NT2/D1 (cell line): ENCODE measurements around the gene C6.

Experiments used
- DNase-seq: peaks from one replicate; pipeline ENCODE4 v3.0.0-alpha.2; 2011; ENCODE audit warnings: low read depth, low spot score
- H3K27me3 ChIP-seq: 2 replicates; pipeline ENCODE4 v1.6.0; 2011; ENCODE audit warnings: mild to moderate bottlenecking; ENCODE audit not compliant: insufficient read length, insufficient read depth
- H3K36me3 ChIP-seq: 2 replicates; pipeline ENCODE4 v1.6.1; 2011; ENCODE audit warnings: mild to moderate bottlenecking, low read length, mixed read lengths; ENCODE audit not compliant: insufficient read depth, insufficient read length
- H3K4me1 ChIP-seq: 2 replicates; pipeline ENCODE4 v1.5.1; 2011; ENCODE audit not compliant: insufficient read depth, insufficient read length
- H3K4me3 ChIP-seq: 2 replicates; pipeline ENCODE4 v1.5.1; 2011; ENCODE audit warnings: low read depth; ENCODE audit not compliant: insufficient read length
- H3K9ac ChIP-seq: 2 replicates; pipeline ENCODE4 v1.6.0; 2011; ENCODE audit warnings: low read depth; ENCODE audit not compliant: insufficient read length
- H3K9me3 ChIP-seq: 2 replicates; pipeline ENCODE4 v1.5.1; 2011; ENCODE audit warnings: mild to moderate bottlenecking, low read length; ENCODE audit not compliant: insufficient read depth
- SUZ12 ChIP-seq: IDR thresholded peaks from 2 replicates; pipeline ENCODE4 v1.6.1; 2011; ENCODE audit not compliant: insufficient read length, insufficient read depth; ENCODE audit errors: extremely low read depth
- YY1 ChIP-seq: IDR thresholded peaks from 2 replicates; pipeline ENCODE4 v1.6.1; 2011; ENCODE audit not compliant: insufficient read length, insufficient read depth
- ZNF274 ChIP-seq: IDR thresholded peaks from 2 replicates; pipeline ENCODE4 v1.6.1; 2011; ENCODE audit warnings: mild to moderate bottlenecking, low read depth, low read length

The C6 gene

DNA sequence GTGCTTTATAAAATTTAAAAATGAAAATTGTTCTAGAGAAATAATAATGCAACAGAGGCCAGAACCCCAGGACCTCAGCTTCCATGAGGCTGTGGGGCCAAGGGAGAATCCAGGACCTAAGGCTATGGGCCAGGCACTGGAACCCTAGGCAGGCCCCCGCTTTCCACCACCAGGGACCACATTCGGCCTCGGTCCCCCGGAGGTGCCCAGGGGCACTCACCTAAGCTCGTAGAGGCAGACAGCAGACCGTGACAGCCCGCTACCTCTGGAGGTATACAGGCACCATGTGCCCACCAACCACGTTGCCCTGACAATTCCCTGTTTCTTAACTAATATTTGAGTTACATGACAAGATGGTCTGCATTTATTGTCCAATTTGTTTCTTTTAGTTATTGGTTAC is 92.7 kb downstream of the C6 start:
- H3K9ac ChIP-seq, result no peak overlapping the region
- H3K9me3 ChIP-seq, result no peaks in the 10 kb centered on the region
- no peak for TF ChIP-seq ZNF274
- TF ChIP-seq YY1, result no peak
- TF ChIP-seq SUZ12, result no peak
- H3K27me3 ChIP-seq, result no peaks in the 10 kb centered on the region
- H3K36me3 ChIP-seq, result no peaks in the 10 kb centered on the region
- DNase-seq, result no peak
- no peaks in the 10 kb centered on the region for H3K4me1 ChIP-seq
- H3K4me3 ChIP-seq, result no peak overlapping the region

DNA sequence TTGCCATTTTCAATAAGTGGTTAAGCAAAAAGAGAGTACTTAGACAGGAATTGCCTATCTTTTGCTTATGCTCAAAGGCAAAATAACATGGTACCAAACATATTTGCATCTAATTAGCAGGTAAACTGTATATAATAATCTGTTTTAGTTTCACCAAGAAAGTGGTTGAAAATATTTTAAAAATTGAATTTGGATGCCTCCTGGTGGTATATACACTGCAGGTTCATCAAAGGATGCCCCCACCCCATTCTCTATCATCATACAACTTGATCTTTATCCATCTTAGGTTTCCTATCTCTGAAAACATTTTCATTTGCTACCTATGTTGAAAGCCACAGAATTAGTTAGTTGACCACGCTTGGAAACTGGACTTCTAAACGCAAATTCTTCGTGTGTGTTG is 95.2 kb downstream of the C6 start:
- Histone ChIP-seq H3K36me3 (no peaks in the 10 kb centered on the region), H3K27me3 (no peaks in the 10 kb centered on the region), H3K4me3 (no peak overlapping the region), H3K9ac (no peak overlapping the region), H3K9me3 (no peaks in the 10 kb centered on the region), H3K4me1 (no peaks in the 10 kb centered on the region)
- TF ChIP-seq SUZ12 (no peak), YY1 (no peak)
- no peak for DNase-seq

DNA sequence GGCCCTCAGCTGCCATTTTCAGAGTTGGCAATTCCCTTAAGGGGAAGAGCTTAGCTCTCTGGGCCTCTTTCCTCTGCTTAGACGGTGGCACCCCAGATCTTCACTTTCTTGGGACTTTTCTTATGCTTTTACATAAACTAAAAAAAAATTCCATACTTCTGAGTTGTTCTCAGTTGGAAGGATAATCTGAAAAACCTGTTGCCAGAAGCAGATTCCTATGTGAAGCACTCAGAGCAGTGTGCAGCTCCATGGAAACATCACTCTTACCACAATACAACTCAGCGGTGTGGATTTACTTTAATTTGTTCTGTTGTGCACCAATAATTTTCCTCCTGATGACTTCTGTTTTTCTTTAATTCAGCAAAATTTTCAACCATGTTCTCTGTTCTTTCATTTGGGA is 98.1 kb downstream of the C6 start:
- no peaks in the 10 kb centered on the region for H3K9me3 ChIP-seq
- no peaks in the 10 kb centered on the region for H3K4me1 ChIP-seq
- DNase-seq, result no peak
- H3K27me3 ChIP-seq, result no peaks in the 10 kb centered on the region
- H3K4me3 ChIP-seq, result no peak overlapping the region
- no peak for TF ChIP-seq YY1
- TF ChIP-seq SUZ12, result no peak
- TF ChIP-seq ZNF274, result no peak
- no peaks in the 10 kb centered on the region for H3K36me3 ChIP-seq
- no peak overlapping the region for H3K9ac ChIP-seq

DNA sequence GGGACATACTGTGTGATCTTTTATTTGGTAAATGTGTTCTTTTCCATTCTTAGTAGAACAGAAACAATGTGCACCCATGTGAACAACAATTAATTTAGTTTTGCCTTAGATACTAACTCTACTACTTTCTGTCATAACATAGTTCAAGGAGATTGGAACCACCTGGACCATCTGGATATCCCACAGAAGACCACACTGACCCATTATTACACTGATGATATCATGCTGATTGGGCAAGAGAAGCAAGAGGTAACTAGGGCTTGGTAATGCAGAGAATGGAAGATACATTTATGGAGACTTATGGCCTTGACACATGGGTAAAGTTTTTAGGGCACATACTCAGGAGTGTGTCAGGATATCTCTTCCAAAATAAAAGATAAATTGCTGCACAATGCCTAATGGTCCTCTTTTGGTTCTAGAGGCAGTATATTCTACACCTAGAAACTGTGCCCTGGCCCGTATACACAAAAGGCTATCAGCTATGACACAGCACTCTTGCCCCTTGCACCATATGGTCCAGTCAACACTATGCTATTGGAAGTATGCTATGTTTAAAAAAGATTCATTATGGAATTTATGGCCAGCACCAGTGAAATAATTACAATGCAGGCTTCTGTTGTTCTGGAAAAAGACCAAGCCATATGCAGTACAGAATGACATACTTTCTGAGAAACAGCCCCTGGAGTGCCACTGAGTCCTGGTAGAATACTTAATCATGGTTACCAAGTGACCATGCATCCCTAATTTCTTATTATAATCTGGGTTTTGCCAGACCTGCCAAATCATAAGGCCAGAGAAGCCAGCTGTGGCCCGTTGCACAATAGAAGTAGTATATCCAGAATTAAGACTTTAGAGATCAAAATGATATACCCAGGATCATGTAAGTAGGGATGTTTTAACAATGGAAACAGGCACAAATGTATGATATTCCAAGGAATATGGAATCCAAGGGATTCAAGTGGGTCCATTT is 100.6 kb downstream of the C6 start:
- no peaks in the 10 kb centered on the region for H3K4me1 ChIP-seq
- H3K36me3 ChIP-seq, result no peaks in the 10 kb centered on the region
- H3K9me3 ChIP-seq, result no peaks in the 10 kb centered on the region
- no peak overlapping the region for H3K9ac ChIP-seq
- TF ChIP-seq SUZ12, result no peak
- no peak for TF ChIP-seq ZNF274
- H3K4me3 ChIP-seq, result no peak overlapping the region
- no peak for DNase-seq
- H3K27me3 ChIP-seq, result no peaks in the 10 kb centered on the region

DNA sequence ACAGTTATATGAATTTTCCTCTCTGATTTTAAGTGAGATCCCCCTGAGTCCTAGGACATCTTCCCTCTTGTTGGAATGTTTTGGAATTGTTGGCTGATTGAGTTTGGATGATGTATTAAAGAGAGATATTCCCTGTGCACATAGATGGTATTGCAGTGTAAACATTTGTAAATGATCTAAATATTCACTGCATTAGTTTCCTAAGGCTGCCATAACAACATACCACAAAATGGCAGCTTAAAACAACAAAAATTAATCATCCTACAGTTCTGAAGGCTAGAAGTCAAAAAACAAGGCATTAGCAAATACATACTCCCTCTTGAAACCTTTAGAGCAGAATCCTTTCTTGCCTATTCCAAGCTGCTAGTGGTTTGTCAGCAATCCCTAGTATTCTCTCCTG is 104.1 kb downstream of the C6 start:
- no peak for DNase-seq
- TF ChIP-seq ZNF274 (no peak), YY1 (no peak), SUZ12 (no peak)
- no peaks in the 10 kb centered on the region for H3K36me3 ChIP-seq

DNA sequence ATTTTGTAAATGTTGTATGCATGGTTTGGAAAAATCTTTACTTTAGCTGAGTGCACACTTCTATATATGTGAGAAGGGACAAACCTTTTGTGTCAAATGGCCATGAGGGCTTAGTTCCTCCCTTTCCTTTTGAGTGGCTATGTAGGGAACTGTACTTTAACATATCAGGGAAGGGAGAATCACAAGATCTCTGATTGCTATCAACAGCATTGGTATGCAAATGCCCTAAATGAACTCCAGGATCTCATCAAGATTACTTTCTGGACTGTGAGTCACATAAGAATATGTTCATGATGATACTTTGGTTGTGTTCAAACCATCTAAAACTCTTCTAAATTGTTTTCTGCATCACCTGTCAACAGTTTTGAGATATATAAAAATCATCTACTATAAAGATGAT is 111.0 kb downstream of the C6 start:
- no peaks in the 10 kb centered on the region for H3K27me3 ChIP-seq
- H3K4me1 ChIP-seq, result no peaks in the 10 kb centered on the region
- no peak for DNase-seq
- no peaks in the 10 kb centered on the region for H3K36me3 ChIP-seq
- H3K9me3 ChIP-seq, result no peaks in the 10 kb centered on the region; the same call in 1 of the 2 replicates
- H3K4me3 ChIP-seq, result no peak overlapping the region
- TF ChIP-seq SUZ12 (no peak), YY1 (no peak), ZNF274 (no peak)
- H3K9ac ChIP-seq, result no peak overlapping the region

More for the DNA sequence above, 104.1 kb downstream of the C6 start:
- Histone ChIP-seq H3K27me3 (no peaks in the 10 kb centered on the region), H3K4me3 (no peak overlapping the region), H3K9me3 (no peaks in the 10 kb centered on the region), H3K4me1 (no peaks in the 10 kb centered on the region), H3K9ac (no peak overlapping the region)

DNA sequence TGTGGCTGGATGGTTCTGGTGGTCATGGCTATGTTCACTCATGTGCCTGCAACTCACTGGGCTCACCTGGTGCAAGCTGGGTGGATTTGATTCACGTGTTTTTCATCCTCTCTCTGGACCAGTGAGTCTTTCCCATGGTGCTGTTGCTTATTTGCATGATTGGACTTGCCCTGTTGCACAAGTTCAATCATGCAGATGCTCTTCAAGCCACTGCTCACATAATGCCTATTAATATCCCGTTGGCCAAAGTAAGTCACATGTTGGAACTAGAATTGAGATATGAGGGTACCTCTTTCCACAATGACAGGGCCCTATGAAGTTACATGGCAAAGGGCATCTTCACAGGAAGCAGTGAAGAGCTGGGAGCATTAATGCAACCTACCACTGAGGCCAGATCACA is 115.7 kb downstream of the C6 start:
- TF ChIP-seq YY1, result no peak
- TF ChIP-seq SUZ12, result no peak
- TF ChIP-seq ZNF274, result no peak
- Histone ChIP-seq H3K9me3 (no peaks in the 10 kb centered on the region; the same call in 1 of the 2 replicates), H3K9ac (no peak overlapping the region), H3K36me3 (no peaks in the 10 kb centered on the region), H3K4me3 (no peak overlapping the region), H3K27me3 (no peaks in the 10 kb centered on the region), H3K4me1 (no peaks in the 10 kb centered on the region)
- no peak for DNase-seq
